T-helper 2 cell treated with Interferon-gamma antibody and Interleukin-4, amounts not matched to agents 5 μg/mL and 100 μg/mL, for 36 hours (primary cell): ENCODE results near the gene CST7.
"Not testable (repeated sequence)": the region's sequence is repeated elsewhere in the genome, so short reads cannot be mapped to it uniquely, and the experiment has no call there.

Source experiments
- DNase-seq: peaks from one replicate; pipeline ENCODE4 v3.0.0; 2021; ENCODE audit warnings: low spot score
- H3K27ac Mint-ChIP-seq: one replicate; pipeline ENCODE4 v1.8.0; 2021; ENCODE audit warnings: mild to moderate bottlenecking, mixed read lengths
- H3K27me3 Mint-ChIP-seq: one replicate; pipeline ENCODE4 v1.8.0; 2021; ENCODE audit warnings: low read depth, mixed read lengths
- H3K36me3 Mint-ChIP-seq: one replicate; pipeline ENCODE4 v1.8.0; 2021; ENCODE audit warnings: low read depth, mixed read lengths
- H3K4me1 Mint-ChIP-seq: one replicate; pipeline ENCODE4 v1.8.0; 2021; ENCODE audit warnings: low read depth, mixed read lengths
- H3K4me3 Mint-ChIP-seq: one replicate; pipeline ENCODE4 v1.8.0; 2022; ENCODE audit warnings: mild to moderate bottlenecking, moderate library complexity, mixed read lengths
- H3K9me3 Mint-ChIP-seq: one replicate; pipeline ENCODE4 v1.8.0; 2021; ENCODE audit warnings: mixed read lengths

CST7 gene

DNA sequence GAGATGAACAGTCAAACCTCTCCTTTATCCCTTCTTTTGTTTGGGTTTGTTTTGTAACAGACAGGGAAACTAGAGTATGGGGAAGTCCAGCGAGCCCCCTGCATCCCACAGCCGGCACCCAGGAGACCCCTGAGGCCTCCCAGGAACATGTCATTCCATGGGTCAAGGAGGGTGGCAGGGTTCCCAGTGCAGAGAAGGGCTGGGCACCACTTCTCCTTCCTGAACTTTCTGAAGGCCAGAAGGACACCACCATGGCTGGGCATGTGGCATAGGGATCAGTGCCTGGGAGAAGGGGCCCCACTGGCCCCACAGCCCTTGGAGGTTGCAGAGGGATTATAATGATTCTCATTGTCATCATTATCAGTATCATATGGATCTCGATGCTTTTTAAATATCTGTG is 13.9 kb upstream of the CST7 start:
- no peaks in the 10 kb centered on the region for H3K27me3 Mint-ChIP-seq
- no peak overlapping the region for H3K4me3 Mint-ChIP-seq
- no peak for DNase-seq
- H3K9me3 Mint-ChIP-seq, result peaks cover 11% of the 10 kb centered on the region
- no peak overlapping the region for H3K27ac Mint-ChIP-seq
- H3K36me3 Mint-ChIP-seq, result no peaks in the 10 kb centered on the region
- H3K4me1 Mint-ChIP-seq, result peaks cover 34% of the 10 kb centered on the region

DNA sequence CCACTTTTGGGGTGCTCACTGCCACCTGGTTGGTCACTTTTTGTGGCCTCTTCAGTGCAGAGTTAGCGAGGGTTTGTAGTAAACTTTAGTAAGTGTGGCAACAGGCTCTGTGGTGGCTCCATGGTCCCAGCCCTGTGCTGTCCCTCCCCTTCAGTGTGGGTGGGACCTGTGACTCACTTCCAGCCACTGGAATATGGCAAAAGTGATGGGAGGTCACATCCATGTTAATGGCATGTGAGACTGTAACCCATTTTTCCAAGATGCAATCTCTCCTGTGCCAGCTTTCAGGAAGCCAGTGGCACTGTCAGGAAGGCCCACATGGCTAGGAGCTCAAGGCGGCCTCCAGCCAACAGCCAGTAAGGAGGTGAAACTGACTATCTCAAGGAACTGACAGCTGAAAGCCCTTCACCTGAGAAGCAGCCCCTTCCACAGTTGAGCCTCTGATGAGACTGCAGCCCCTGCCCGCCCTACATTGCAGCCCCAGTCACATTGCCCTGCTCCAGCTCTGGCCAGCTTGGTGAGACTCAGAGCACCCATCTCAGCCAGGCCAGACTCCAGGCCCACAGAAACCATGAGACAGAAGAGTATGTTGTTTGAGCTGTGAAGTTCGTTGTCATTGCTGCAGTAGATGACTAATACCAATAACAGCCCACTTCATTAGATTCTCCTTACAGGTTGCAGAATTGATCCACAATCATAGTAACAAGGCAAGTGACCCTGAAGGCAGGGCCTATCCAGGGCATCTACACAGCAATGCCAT is 13.1 kb upstream of the CST7 start:
- Mint-ChIP-seq H3K27ac (no peak overlapping the region), H3K9me3 (peaks cover 18% of the 10 kb centered on the region), H3K4me1 (peaks cover 31% of the 10 kb centered on the region), H3K4me3 (no peak overlapping the region), H3K36me3 (no peaks in the 10 kb centered on the region), H3K27me3 (no peaks in the 10 kb centered on the region)
- no peak for DNase-seq

DNA sequence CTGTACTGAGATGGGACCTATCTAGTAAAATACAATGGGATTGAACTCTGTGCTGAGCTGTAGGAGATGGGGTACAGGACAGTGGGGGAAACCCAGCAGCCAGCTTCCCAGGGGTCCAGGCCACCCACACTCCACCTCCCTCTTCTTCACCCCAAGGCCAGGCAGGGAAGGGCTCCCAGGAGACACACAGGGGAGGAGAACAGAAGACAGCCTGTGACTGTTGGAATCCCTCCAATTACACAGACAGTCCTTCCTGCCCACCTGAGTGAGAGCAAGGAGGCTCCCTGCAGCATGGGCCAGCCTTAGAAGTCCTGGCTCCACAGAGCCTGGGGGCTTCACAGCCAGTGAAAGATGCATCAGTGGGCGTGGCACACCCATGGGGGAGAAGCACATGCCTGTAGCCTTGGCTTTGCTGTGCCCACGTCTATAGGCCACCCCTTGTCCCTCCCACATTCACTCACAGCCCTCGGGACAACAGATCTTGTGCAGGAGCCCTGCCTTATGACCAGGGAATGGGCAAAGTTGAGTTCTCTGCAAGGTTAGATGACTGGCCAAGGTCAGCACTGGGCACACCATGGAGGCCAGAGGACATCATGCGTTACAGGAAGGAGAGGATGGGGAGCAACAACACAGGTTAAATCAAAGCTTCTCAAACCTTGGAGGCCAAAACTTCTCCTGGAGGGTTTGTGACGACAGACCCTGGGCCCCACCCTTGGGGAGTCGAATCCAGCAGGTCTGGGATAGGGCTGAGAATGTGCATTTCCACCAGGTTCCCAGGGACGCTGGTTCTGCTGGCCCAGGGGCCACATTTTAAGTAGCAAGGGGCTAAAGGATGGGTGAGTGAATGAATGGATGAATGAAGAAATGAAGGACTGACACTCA is 12.3 kb upstream of the CST7 start:
- no peak for DNase-seq
- no peaks in the 10 kb centered on the region for H3K27me3 Mint-ChIP-seq
- H3K9me3 Mint-ChIP-seq, result peaks cover 25% of the 10 kb centered on the region
- no peak overlapping the region for H3K4me3 Mint-ChIP-seq
- peaks cover 24% of the 10 kb centered on the region for H3K4me1 Mint-ChIP-seq
- H3K36me3 Mint-ChIP-seq, result no peaks in the 10 kb centered on the region
- H3K27ac Mint-ChIP-seq, result no peak overlapping the region

DNA sequence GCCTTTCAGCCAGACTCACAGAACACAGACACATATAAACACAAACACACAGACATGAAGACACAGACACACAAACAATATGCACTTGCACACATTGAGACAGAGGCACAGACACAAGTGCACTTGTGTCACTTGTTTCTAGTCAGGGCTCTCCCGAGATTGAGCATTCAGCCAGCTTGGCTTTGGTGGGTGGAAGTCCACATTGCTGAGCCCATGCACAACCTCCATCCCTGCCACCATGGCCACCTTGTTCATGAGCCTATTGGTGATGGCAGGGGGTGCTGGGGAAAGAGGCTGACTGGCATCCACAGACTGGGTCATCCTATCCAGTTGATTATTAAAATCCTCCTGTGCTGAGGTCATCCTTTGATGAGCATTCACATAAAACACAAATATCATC is 11.5 kb upstream of the CST7 start:
- H3K27me3 Mint-ChIP-seq, result no peaks in the 10 kb centered on the region
- peaks cover 16% of the 10 kb centered on the region for H3K4me1 Mint-ChIP-seq
- H3K4me3 Mint-ChIP-seq, result no peak overlapping the region
- DNase-seq, result no peak
- no peak overlapping the region for H3K27ac Mint-ChIP-seq
- H3K36me3 Mint-ChIP-seq, result peaks cover 4% of the 10 kb centered on the region
- H3K9me3 Mint-ChIP-seq, result peaks cover 32% of the 10 kb centered on the region

DNA sequence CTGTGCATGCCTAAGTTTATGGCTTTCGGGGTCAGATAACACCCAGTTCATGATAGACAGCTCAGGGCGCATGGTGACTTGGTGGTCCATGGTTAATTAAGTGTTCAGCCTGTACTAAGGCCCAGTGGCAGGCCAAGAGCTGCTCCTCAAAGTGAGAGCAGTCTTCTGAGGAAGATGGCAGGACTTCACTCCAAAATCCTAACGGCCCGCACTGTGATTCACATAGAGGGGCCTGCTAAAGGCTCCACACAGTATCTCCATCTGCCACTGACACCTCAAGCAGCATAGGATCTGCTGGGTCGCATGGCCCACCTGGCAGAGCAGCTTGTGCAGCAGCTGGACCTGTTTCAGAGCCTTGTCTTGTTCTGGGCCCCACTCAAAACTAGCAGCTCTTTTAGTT is 10.6 kb upstream of the CST7 start:
- Mint-ChIP-seq H3K9me3 (peaks cover 28% of the 10 kb centered on the region), H3K27ac (no peak overlapping the region), H3K4me1 (peaks cover 8% of the 10 kb centered on the region), H3K36me3 (peaks cover 5% of the 10 kb centered on the region), H3K4me3 (no peak overlapping the region), H3K27me3 (no peaks in the 10 kb centered on the region)
- no peak for DNase-seq

DNA sequence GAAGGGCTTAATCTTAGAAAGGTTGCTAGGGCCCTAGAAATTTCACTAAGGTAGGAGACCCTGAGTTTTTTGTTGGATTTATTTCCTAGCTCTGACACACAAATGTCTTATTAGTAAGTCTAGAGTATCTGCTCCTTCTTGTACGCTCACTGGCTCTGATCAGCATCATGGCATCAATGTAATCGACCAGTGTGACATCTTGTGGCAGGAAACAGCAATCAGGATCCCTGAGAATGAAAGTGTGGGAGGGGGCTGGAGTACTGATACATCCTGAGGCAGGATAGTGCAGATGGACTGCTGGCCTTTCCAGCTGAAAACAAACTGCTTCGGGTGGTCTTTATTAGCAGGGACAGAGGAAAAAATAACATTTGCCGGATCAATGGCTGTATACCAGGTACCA is 10.0 kb upstream of the CST7 start:
- peaks cover 31% of the 10 kb centered on the region for H3K9me3 Mint-ChIP-seq
- no peak overlapping the region for H3K4me3 Mint-ChIP-seq
- H3K27ac Mint-ChIP-seq, result no peak overlapping the region
- peaks cover 7% of the 10 kb centered on the region for H3K36me3 Mint-ChIP-seq
- no peaks in the 10 kb centered on the region for H3K27me3 Mint-ChIP-seq
- H3K4me1 Mint-ChIP-seq, result peaks cover 5% of the 10 kb centered on the region
- DNase-seq, result no peak

DNA sequence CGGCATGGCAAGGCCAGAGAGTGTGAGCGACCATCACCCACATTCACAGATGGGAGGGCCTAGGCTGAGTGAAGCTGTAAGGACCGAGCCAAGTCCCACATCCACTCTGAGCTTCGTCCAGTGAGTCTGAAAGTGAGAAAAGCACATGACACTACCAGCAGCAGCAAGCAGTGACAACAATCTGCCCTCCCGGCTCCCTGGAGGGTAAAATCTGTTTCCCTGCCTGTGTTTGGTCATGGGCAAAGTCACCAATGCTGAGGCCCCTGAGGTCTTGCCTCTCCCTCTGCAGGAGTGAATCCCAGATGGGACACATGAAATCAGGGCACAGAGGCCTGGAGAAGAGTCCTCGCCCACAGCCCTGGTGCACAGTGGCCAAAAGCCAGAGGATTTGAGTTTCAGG is 6.4 kb upstream of the CST7 start:
- Mint-ChIP-seq H3K4me1 (peaks cover 17% of the 10 kb centered on the region), H3K27me3 (no peaks in the 10 kb centered on the region), H3K9me3 (peaks cover 57% of the 10 kb centered on the region), H3K4me3 (no peak overlapping the region), H3K36me3 (peaks cover 31% of the 10 kb centered on the region), H3K27ac (no peak overlapping the region)
- DNase-seq, result no peak

DNA sequence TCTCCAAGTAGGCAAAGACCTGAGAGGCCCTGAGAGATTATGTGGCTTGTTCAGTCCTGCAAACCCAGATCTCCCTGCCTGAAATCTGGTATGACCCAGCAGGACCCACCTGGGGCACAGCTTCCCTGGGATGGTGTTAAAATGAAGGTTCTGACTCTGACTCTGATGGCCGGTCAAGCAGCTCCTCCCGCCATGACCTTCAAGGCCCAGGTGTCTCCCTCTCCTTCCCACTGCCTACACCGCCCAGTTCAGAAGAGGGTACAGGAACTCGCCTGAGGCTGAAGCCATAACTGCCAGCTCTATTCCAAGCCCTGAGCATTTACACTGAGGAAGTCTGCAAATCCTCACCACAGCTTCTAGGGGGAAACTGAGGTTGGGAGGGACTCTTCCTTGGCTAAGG is 5.9 kb upstream of the CST7 start:
- no peak for DNase-seq
- Mint-ChIP-seq H3K36me3 (peaks cover 35% of the 10 kb centered on the region), H3K27me3 (no peaks in the 10 kb centered on the region), H3K4me1 (peaks cover 20% of the 10 kb centered on the region), H3K9me3 (peaks cover 61% of the 10 kb centered on the region), H3K4me3 (no peak overlapping the region), H3K27ac (no peak overlapping the region)

DNA sequence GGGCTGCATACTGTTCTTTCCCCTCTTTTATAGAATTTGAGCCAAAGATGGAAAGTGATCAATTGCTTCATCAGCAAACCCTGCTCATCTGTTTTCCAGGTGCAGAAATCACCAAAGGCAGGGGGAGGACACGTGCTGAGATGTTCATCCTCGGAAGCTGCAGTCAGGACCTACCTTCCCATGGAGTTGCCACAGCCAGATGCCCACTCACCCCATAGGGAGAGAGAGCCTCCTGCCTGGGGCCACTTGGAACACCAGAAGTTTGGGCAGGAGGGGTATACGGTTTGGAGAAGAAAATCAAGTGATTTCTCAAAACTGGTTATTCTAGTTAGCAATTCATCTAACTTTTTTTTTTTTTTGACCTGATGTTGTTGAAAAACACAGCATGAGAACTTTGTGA is 5.3 kb upstream of the CST7 start:
- DNase-seq, result no peak
- H3K36me3 Mint-ChIP-seq, result peaks cover 35% of the 10 kb centered on the region
- peaks cover 25% of the 10 kb centered on the region for H3K4me1 Mint-ChIP-seq
- H3K27ac Mint-ChIP-seq, result no peak overlapping the region
- peaks cover 61% of the 10 kb centered on the region for H3K9me3 Mint-ChIP-seq
- H3K4me3 Mint-ChIP-seq, result no peak overlapping the region
- H3K27me3 Mint-ChIP-seq, result no peaks in the 10 kb centered on the region

DNA sequence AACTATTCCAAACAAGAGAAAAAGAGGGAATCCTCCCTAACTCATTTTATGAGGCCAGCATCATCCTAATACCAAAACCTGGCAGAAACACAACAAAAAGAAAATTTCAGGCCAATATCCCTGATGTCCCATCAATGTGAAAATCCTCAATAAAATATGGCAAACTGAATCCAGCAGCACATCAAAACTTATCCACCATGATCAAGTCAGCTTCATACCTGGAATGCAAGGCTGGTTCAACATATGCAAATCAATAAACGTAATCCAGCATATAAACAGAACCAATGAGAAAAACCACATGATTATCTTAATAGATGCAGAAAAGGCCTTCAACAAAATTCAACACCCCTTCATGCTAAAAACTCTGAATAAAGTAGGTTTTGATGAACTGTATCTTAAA is 2.7 kb upstream of the CST7 start:
- Mint-ChIP-seq H3K36me3 (peaks cover 39% of the 10 kb centered on the region), H3K9me3 (peaks cover 51% of the 10 kb centered on the region), H3K4me1 (peaks cover 42% of the 10 kb centered on the region)
- H3K4me3 Mint-ChIP-seq, H3K27me3 Mint-ChIP-seq, DNase-seq, H3K27ac Mint-ChIP-seq: not testable (repeated sequence)

DNA sequence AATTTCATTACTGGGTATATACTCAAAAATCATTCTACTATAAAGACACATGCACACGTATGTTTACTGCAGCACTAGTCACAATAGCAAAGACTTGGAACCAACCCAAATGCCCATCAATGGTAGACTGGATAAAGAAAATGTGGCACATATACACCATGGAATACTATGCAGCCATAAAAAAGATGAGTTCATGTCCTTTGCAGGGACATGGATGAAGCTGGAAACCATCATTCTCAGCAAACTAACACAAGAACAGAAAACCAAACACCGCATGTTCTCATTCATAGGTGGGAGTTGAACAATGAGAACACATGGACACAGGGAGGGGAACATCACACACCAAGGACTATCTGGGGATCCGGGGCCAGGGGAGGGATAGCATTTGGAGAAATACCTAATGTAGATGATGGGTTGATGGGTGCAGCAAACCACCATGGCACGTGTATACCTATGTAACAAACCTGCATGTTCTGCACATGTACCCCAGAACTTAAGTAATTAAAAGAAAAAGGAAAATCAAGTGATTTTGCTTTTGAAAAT is 602 bp upstream of the CST7 start:
- Mint-ChIP-seq H3K27ac (peak overlapping the region; percentile 99), H3K4me1 (peaks cover 55% of the 10 kb centered on the region), H3K4me3 (peak overlapping the region; percentile 92), H3K9me3 (peaks cover 40% of the 10 kb centered on the region), H3K36me3 (peaks cover 49% of the 10 kb centered on the region)
- not testable (repeated sequence) for H3K27me3 Mint-ChIP-seq, DNase-seq

DNA sequence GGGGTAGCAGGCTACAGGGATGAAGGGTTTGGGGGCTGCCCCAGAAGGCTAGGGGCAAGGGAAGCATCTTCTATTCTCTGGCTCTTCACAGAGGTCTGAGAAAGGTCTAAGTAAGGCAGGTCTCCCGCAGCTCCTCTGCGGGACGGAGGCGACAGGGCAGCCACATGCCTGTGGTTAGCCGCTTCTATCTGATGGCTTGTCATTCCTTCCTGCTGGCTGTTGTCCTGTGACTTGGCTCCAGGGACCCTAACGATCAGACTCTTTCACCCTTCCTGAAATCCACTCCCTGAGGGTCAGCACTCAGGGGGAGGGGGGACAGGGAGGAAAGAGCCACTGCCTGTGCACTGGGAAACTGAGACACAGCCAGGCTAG is 673 bp downstream of the CST7 start:
- Mint-ChIP-seq H3K27me3 (no peaks in the 10 kb centered on the region), H3K4me3 (peak overlapping the region; percentile 92), H3K27ac (peak overlapping the region; percentile 99), H3K36me3 (peaks cover 56% of the 10 kb centered on the region), H3K4me1 (peaks cover 64% of the 10 kb centered on the region), H3K9me3 (peaks cover 30% of the 10 kb centered on the region)
- no peak for DNase-seq

DNA sequence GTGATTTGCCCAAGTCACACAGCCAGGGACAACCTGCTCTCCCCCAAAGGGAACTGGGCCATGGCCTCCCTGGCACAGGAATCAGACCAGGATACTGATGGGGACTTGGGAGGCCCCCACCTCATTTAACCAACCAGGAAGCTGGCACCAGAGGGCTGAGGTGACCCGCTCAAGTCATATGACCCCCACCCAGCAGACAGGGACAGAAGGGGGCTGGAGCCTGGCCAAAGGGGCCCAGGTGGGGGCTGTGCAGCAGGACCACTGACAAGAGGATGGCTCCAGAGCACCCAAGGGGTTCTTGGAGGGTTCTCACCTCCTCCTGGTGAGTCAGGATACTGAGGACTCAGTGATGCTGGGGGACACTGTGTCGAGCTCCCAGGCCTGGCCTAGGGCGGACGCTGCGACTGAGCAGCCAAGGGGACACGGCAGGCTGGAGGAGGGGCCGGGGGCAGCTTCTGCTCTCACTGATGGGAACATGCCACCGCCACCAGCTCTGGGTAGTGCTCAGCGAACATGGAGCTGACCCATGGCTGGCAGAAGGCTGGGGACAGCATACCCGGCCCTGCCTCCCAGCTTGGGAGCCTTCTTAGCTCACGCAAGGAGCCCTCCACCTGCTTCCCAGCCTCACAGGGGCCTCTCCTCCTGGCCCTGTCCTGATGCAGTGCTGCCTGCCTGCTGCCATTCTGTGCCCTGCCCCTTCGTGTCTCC is 1.2 kb downstream of the CST7 start:
- Mint-ChIP-seq H3K4me3 (peak overlapping the region; percentile 92), H3K36me3 (peaks cover 59% of the 10 kb centered on the region), H3K9me3 (peaks cover 25% of the 10 kb centered on the region), H3K4me1 (peaks cover 69% of the 10 kb centered on the region), H3K27ac (peak overlapping the region; percentile 99), H3K27me3 (no peaks in the 10 kb centered on the region)
- DNase-seq, result no peak
